Measurements from ENCODE around the gene IRX2. TPM values are rescaled to one million over a fixed set of nuclear protein-coding genes. Genes with fewer than 3 reads are reported as not detected.

IRX2 gene
- total and polyA plus RNA-seq, 2 of the 8 experiments (the other 6 are each of a cell fraction or from before 2014, with no cell fraction given) = 23.4 to 40.4 TPM

GRCh38 chr5:2715856-2716255 is 35.6 kb downstream of the IRX2 start:
- Histone ChIP-seq H3K14ac (ENCODE audit: insufficient read length) (no peak overlapping the region), H3K27ac (ENCODE audit: low read depth, low read length) (no peak overlapping the region), H2BK20ac (ENCODE audit: low read length) (no peak overlapping the region), H2BK15ac (ENCODE audit: low read length) (no peak overlapping the region), H3K36me3 (ENCODE audit: control insufficient read depth in 2 of 4, insufficient read depth in 4 of 4, low read length in 3 of 4) (no peaks in the 10 kb centered on the region), H3K4me2 (ENCODE audit: insufficient read depth in 1 of 2, low read depth in 2 of 2, low read length in 2 of 2) (no peak overlapping the region), H4K91ac (replicated peaks; ENCODE audit: insufficient read length, low read length) (no peak overlapping the region), H2AFZ (ENCODE audit: low read length) (no peak overlapping the region), H3K18ac (ENCODE audit: extremely low read depth, low read length) (no peak overlapping the region), H3K23ac (ENCODE audit: insufficient read length) (no peak overlapping the region), H2AK5ac (ENCODE audit: low read depth, low read length) (no peak overlapping the region), H3K56ac (replicated peaks; ENCODE audit: insufficient read length, low read depth, low read length) (no peak overlapping the region), H3K9me3 (ENCODE audit: insufficient read depth in 2 of 2, low read depth in 1 of 2, low read length in 1 of 2) (no peaks in the 10 kb centered on the region), H3K23me2 (ENCODE audit: low read depth, low read length) (no peaks in the 10 kb centered on the region), H3K4me1 (replicated peaks in 1 of 4; ENCODE audit: control insufficient read depth in 3 of 4, insufficient read depth in 4 of 4, low read length in 3 of 4) (no peaks in the 10 kb centered on the region), H4K8ac (ENCODE audit: extremely low read depth, insufficient read depth, low read length) (no peak overlapping the region; the same call in 1 of the 2 replicates), H3K79me1 (ENCODE audit: low read depth, low read length) (no peaks in the 10 kb centered on the region), H3K27me3 (replicated peaks in 1 of 4; ENCODE audit: control insufficient read depth in 3 of 4, extremely low read depth in 1 of 4, insufficient read depth in 3 of 4, low read length in 3 of 4) (no peaks in the 10 kb centered on the region), H2BK12ac (ENCODE audit: low read depth, low read length) (no peak overlapping the region), H2BK120ac (replicated peaks; ENCODE audit: low read depth, low read length) (no peak overlapping the region), H4K20me1 (replicated peaks in 1 of 2; ENCODE audit: control insufficient read depth in 1 of 2, insufficient read depth in 2 of 2, low read length in 2 of 2) (no peaks in the 10 kb centered on the region), H2BK5ac (ENCODE audit: low read depth, low read length) (no peak overlapping the region), H3K4me3 (ENCODE audit: extremely low read depth in 1 of 4, insufficient read depth in 2 of 4, low read depth in 3 of 4, low read length in 4 of 4) (no peak overlapping the region), H3K9ac (replicated peaks in 1 of 4; ENCODE audit: extremely low read depth in 1 of 4, low read depth in 3 of 4, low read length in 3 of 4) (no peak overlapping the region), H4K5ac (ENCODE audit: insufficient read length, low read depth, low read length) (no peak overlapping the region), H3K4ac (replicated peaks; ENCODE audit: insufficient read length, low read depth, low read length) (no peak overlapping the region), H3K79me2 (ENCODE audit: control insufficient read depth in 1 of 2, insufficient read depth in 2 of 2, low read length in 2 of 2) (no peaks in the 10 kb centered on the region)
- ChIA-PET POLR2A (ENCODE audit: partially characterized antibody) (no interaction called here), CTCF (ENCODE audit: partially characterized antibody) (interaction anchor here (1.0 to 2.8 kb wide), 3 partner anchors 14 to 136 kb away, joined by 3 to 9 read pairs (median 3); no protein-coding TSS in a partner anchor)
- no peak for DNase-seq (ENCODE audit: low read depth in 1 of 2, low spot score in 2 of 2)
- 92% methylated on average over 4 of the region's 6 CpGs; no CpG with 5 or more reads in 1 of the 2 experiments for WGBS, 2 experiments (ENCODE audit: extremely low coverage in 1 of 2, insufficient coverage in 1 of 2, insufficient read length in 1 of 2, insufficient replicate concordance in 2 of 2, low coverage in 1 of 2, low lambda C conversion rate in 2 of 2, missing lambda C conversion rate in 1 of 2)
- no peak for FAIRE-seq
- TF ChIP-seq TAF7 (optimal IDR thresholded peaks at IDR 0.05; ENCODE audit: borderline replicate concordance, low read depth, low read length) (no peak), PHF8 (conservative IDR thresholded peaks at IDR 0.05; ENCODE audit: low read depth, low read length) (no peak), TEAD4 (IDR thresholded peaks at IDR 0.05; ENCODE audit: low read depth, low read length) (no peak), CBX5 (IDR thresholded peaks at IDR 0.05; ENCODE audit: low read depth, low read length) (no peak), GABPA (IDR thresholded peaks at IDR 0.05; ENCODE audit: borderline replicate concordance, insufficient read depth, low read length) (no peak), CEBPB (IDR thresholded peaks at IDR 0.05; ENCODE audit: low read depth, low read length) (no peak), E2F6 (IDR thresholded peaks at IDR 0.05) (no peak), ZNF274 (IDR thresholded peaks at IDR 0.05; ENCODE audit: borderline replicate concordance, extremely low read depth, low read length) (no peak), SIRT6 (IDR thresholded peaks at IDR 0.05; ENCODE audit: low read length) (no peak), TCF12 (IDR thresholded peaks at IDR 0.05; ENCODE audit: low read depth, low read length) (no peak), CTCF (IDR thresholded peaks at IDR 0.05; ENCODE audit: control extremely low read depth in 1 of 3, insufficient read depth in 1 of 3, low read depth in 1 of 3, low read length in 3 of 3) (no peak), RFX5 (IDR thresholded peaks at IDR 0.05; ENCODE audit: borderline replicate concordance, low read depth, low read length) (no peak)
